ENCODE measurements around the gene ADAMTS4.

The ADAMTS4 gene

GRCh38 chr1:161172776-161173376 is 26.0 kb downstream of the ADAMTS4 start:
- TF ChIP-seq CTCF (conservative IDR thresholded peaks at IDR 0.05; ENCODE audit: low read depth), result no peak
- ChIA-PET CTCF (no interaction called here), POLR2A (ENCODE audit: low non-redundant PET) (no interaction called here)
- no peak overlapping the region for H3K27ac ChIP-seq
- DNase-seq (ENCODE audit: low spot score), result no peak

- TF ChIP-seq CTCF (conservative IDR thresholded peaks at IDR 0.05; ENCODE audit: low read depth), result no peak
- ChIA-PET CTCF (no interaction called here), POLR2A (ENCODE audit: low non-redundant PET) (no interaction called here)
- no peak overlapping the region for H3K27ac ChIP-seq
- DNase-seq (ENCODE audit: low spot score), result no peak
These were observed 26.5 kb downstream of the ADAMTS4 start for GRCh38 chr1:161172349-161172748.

GRCh38 chr1:161171696-161172095 is 27.2 kb downstream of the ADAMTS4 start:
- H3K27ac ChIP-seq, result peak overlapping the region; percentile 6; the same call in 1 of the 2 replicates
- DNase-seq (ENCODE audit: low spot score), result no peak
- TF ChIP-seq CTCF (conservative IDR thresholded peaks at IDR 0.05; ENCODE audit: low read depth), result no peak
- ChIA-PET CTCF (interaction anchor here (0.9 kb wide), 1 partner anchor 210 kb away, joined by 3 read pairs; no protein-coding TSS in a partner anchor), POLR2A (ENCODE audit: low non-redundant PET) (no interaction called here)

GRCh38 chr1:161171191-161171590 is 27.7 kb downstream of the ADAMTS4 start:
- no peak for TF ChIP-seq CTCF (conservative IDR thresholded peaks at IDR 0.05; ENCODE audit: low read depth)
- peak overlapping the region; percentile 6; the same call in 1 of the 2 replicates for H3K27ac ChIP-seq
- ChIA-PET POLR2A (ENCODE audit: low non-redundant PET) (no interaction called here), CTCF (interaction anchor here (0.8 to 0.9 kb wide), 2 partner anchors 21 to 211 kb away, joined by 3 read pairs; no protein-coding TSS in a partner anchor)
- no peak for DNase-seq (ENCODE audit: low spot score)

- CTCF ChIA-PET, result no interaction called here
- DNase-seq (ENCODE audit: low spot score), result no peak
- peak overlapping the region; percentile 39 for H3K27ac ChIP-seq
- POLR2A ChIA-PET (ENCODE audit: low non-redundant PET), result no interaction called here
- TF ChIP-seq CTCF (conservative IDR thresholded peaks at IDR 0.05; ENCODE audit: low read depth), result no peak
These were observed 29.9 kb downstream of the ADAMTS4 start for GRCh38 chr1:161168906-161169305.

- TF ChIP-seq CTCF (conservative IDR thresholded peaks at IDR 0.05; ENCODE audit: low read depth), result no peak
- POLR2A ChIA-PET (ENCODE audit: low non-redundant PET), result no interaction called here
- peak overlapping the region; percentile 84 for H3K27ac ChIP-seq
- no peak for DNase-seq (ENCODE audit: low spot score)
- CTCF ChIA-PET, result no interaction called here
These were observed 31.9 kb downstream of the ADAMTS4 start for GRCh38 chr1:161166669-161167548.
